GM19468 (cell line): ENCODE data around the gene TGM3.

ENCODE experiments used
- ATAC-seq: cut with Tn5 transposase; IDR thresholded peaks from one replicate; pipeline ENCODE4 v1.9.1; 2021; ENCODE audit warnings: mild to moderate bottlenecking, moderate library complexity, moderate number of reproducible peaks; ENCODE audit not compliant: unreplicated experiment; ENCODE audit errors: extremely low read depth

The TGM3 gene

DNA sequence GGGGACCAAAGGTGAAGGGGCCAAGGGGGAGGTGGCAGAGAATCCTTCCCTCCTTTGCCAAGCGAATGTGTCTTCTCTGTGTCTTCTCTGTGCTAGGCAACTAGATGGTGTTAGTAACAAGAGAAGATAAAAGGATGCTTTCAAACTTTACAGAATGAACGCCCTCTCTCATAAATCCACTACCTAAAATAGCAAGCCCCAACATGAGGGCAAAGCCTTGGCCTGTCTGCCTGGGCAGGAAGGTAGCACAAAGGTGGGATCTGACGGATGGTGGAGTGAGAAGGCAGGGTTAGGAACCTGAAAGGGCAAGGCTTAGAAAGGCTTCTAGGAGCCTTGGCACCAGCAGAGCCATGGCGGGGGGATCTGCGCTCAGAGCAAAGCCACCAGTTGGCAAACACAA lies 13.6 kb upstream of the TGM3 start:
- ATAC-seq, result no peak

DNA sequence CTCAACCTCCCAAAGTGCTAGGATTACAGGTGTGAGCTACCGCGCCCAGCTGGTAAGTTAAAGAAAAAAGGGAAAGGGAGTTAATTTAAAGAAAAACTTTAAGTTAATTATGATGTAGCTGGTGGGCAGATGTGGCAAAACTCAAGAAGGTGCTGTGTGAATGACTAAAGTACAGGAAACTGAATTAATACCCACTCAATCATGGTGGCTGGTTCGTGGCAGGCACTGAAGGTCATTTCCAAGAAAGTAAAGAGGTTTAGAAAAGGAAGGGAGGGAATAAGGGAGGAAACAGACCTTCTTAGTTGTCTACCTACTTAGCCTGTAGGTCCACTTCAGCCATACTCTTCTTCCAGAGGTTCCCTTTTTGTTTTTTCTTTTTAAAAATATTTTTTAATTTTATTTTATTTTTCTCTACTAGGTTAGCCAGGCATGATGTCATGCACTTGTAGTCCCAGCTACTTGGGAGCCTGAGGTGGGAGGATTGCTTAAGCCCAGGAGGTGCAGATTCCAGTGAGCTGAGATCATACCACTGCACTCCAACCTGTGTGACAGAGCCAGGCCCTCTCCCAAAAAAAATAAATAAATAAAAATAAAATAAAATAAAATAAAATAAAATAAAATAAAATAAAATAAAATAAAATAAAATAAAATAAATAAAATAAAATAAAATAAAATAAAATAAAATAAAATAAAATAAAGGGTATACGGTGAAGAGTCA lies 11.9 kb upstream of the TGM3 start:
- no peak for ATAC-seq

DNA sequence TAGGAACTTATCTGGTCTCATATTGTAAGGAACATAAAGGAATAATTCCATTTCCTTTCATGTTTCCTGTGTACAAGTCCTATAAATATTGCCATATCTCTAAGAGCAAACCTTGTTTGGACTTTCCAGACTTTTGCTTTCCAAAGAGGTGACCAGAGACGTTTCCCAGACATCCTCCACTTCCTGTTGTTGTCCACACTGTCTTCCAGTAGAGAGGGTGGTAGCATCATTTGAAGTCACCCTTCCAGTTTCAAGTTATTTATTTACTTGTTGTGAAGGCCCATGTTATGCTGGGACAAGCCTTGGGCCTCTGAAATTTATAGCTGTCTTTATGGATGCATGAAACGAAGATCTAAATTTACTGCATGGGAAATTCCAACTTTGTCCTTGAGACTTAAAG lies 10.6 kb upstream of the TGM3 start:
- ATAC-seq, result no peak

DNA sequence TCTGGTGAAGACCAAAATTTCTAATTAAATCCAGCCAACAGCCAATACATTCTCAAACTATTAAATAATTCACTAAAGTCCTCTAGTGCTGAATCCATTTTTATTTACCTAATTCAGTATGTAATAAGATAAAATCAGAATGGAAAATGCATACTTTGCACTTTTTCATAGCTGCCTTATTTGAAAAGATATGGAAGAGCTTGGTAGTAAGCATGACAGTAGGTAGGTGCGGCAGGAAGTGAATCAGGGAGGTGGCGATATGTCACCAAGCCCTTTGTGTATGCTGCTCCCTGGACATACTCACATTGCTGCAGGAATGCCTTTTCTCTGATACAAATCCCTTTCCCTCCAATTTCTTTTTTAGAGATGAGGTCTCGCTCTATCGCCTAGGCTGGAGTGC lies 10.2 kb upstream of the TGM3 start:
- ATAC-seq, result no peak

DNA sequence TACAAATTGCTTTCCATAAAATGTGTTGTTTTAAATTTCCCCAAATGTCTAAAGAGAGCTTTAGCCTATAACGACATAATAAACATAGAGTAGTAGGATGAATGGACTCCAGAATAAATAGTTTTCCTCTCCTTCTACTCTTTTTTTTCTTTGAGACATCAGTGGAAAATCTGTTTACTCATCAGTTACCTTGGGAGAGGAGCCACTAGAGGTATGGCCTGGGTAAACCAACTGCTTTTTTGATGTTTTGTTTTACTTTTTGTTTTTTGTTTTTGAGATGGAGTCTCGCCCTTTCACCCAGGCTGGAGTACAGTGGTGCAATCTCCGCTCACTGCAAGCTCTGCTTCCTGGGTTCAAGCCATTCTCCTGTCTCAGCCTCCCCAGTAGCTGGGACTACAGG lies 8.3 kb upstream of the TGM3 start:
- no peak for ATAC-seq

DNA sequence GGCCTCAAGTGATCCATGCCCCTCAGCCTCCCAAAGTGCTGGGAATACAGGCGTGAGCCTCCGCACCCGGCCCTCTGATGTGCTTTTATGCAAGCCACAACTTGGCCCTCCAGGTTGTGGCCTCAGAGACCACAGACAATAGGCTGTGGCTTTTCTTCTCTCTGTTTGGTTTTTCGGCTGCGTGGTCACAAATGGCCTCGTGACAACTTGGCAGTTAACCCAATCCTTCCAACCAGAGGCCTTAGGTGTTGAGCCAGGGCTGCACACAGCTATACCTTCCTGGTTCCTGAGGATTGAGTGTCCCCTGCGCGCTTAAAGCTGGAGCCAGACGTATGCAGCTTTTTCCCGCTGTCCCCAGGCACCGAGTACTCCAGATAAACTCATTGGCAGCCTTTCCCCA lies 6.3 kb upstream of the TGM3 start:
- no peak for ATAC-seq

DNA sequence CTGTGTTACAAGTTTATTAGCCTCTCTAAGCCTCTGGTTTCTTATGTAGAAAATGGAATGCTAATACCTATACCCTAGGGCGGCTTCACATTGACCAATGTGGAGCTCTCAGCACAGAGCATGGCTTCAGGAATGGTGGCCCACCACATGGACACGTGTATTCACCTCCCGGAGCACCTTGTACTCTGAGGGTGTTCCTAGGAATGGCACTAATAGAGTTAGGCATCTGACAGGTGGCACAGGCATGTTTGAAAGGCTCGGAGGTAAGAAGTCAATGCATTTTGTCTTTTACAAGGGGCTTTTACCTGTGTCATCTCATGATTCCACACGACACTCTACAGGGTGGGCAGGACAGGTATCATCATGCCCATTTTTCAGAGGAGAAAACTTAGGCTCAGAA lies 5.3 kb upstream of the TGM3 start:
- no peak for ATAC-seq

DNA sequence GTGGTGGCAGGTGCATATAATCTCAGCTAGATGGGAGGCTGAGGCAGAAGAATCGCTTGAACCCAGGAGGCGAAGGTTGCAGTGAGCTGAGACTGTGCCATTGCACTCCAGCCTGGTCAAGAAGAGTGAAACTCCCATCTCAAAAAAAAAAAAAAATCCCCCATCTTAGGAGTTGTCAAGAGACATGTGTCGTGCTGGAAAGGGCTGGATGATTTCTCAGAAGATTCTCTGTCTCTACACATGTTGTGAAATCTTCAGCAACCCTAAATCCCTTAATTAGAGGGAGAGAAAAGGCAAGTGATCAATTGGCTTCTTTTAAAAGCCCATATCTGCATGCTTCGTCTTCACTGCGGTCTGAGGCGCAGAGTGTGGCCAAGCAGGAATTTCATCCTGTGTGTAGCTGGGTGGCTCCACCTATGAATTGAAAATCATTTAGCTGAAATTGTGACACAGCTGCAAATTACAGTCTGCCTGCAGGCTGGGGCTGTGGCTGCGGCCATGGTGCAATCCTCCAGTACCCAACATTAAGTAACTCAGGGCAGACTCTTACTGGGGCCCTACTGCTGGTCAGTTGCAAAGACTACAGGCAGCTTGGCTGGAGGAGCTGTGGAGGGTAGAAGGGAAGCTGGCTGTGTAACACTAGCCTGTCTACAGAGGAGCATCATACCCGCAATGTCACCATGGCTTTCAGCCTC lies 3.2 kb upstream of the TGM3 start:
- no peak for ATAC-seq

DNA sequence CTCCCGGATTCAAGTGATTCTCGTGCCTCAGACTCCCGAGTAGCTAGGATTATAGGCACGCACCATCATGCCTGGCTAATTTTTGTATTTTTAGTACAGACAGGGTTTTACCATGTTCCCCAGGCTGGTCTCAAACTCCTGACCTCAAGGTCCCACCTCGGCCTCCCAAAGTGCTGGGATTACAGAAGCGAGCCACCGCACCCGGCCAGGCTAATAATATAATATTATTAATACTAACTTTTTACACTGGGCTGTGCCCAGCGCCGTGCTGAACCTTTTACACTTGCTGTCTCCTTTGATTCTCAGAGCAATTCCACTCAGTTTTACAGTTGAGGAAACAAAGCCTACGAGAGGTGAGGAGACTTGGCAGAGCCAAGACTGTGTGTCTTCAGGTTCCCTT lies 2.3 kb upstream of the TGM3 start:
- no peak for ATAC-seq

DNA sequence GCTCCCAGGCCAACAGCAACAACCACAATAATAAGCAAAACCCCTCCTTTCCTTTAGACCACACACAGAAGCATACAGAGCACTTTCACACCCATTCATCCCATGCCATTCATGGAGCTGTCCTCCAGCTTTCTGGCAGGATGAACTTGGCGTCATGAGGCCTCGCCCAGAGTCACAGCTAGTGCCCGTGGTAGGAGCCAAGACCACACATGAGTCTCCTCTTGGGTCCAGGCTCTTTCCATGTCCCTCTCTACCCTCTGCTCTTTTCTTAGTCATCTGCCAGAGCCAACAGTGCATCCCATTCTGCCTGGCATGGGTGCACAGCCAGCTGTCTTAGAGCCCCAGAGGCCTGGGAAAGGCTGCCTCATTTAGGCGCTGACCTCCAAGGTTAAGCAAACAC lies 1.8 kb upstream of the TGM3 start:
- no peak for ATAC-seq

DNA sequence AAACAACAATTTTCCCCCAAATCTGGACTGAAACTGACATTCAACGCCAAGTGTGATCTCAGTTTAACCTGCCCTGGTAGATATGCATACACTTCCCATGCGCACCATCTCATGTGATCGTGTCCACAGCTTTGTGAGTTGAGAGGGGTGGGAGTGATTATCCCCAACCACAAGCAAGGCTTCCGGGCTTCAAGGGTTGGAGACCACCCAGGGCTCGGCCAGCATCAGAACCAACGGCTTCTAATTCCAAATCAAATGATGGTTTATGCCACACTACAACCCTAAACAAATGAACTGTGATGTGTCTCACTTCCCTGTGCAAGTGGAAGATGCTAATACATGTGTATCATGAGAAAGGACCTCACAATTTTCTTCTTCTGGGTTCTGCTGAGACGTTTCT lies 515 bp upstream of the TGM3 start:
- no peak for ATAC-seq

DNA sequence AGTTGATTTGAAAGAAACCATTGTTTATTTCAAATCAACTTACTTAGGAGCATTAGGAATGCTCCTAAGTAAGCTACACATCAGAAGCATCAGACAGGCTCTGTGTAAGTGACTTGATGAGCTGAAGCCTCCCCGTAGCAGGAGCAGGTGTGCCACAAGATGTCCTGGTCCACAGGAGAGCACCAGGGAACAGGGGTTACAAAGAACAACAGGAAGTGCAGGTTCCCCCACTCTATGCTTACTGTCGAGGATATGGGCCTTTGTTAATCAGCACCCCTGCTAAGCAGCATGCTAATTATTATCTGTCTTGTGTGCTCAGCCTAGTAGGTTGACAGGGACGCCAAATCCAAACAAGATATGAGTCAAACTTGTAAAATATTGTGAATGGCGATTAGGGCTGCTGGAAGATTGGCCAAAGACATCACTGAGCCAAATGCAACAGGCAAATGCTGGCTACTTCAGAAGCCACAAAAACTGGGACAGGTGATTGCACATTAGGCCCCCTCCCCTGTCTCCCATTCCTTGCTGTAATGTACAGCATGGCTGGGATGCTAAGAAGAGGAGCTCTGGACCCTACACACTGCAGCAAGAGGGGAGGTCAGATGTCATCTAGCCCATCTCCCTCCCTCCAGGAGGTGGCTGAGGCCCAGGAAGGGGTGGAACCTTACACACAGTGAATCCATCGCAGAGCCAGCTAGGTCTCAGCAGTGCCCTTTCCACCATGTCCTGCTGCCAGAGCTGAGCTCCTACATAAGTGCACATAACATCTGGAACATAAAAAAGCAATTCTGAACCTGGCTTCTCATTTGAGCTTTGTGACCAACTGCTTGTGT lies 939 bp downstream of the TGM3 start:
- ATAC-seq, result no peak

DNA sequence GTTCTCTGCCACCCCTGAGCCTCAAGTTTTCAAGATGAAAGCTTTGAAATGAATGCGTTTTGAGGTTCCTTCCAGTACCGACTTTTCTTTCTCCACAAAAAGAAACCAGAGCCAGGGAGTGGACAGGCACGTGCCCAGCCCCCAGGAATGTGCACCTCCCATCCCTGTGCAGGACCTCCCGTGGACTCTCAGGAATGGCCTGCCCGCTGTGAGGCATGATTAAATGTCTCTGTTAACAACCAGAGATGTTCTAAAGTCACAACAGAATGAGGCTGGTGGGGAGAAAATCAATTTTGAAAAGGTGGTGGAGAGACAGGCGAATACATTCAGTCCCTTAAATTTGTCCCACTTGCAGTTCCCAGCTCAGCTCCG lies 1.5 kb downstream of the TGM3 start:
- no peak for ATAC-seq

DNA sequence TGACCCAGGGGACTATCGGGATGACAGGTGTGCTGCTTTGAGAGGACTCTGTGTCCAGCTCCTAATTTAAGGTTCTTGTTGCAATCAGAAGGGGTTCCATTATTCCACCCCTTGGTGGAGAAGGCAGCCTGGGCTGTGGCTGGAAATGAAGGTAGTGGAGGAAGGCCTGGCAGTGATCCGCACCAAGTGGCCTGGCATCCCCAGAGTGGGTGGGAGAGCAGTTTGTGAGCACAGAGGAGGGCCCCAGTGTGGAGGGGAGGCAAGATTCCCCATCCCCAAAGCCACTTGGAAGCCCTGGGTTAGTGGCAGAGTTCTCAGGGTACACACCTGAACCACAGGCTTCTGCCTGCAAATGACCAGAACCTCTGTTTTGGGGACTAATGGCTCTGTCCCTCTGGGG lies 2.3 kb downstream of the TGM3 start:
- ATAC-seq, result no peak

DNA sequence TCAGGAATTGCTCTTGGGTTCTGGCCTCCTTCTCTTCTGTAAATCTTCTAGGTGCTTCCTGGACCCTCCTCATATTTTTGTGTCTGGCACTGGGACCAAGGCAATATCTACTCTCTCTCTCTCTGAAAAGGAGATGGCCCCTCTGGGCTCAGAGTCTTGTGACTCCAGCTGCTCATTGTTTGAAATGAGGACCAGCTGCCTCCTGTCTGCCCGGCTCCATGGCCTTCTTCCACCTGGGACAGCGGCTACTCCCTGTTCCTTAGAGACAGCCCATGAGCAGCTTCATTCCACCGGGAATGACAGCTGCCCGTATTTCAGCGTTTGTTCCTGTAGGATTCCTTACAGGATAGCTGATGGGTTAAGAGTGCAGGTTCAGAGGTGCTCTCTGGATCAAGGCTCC lies 2.9 kb downstream of the TGM3 start:
- ATAC-seq, result no peak

DNA sequence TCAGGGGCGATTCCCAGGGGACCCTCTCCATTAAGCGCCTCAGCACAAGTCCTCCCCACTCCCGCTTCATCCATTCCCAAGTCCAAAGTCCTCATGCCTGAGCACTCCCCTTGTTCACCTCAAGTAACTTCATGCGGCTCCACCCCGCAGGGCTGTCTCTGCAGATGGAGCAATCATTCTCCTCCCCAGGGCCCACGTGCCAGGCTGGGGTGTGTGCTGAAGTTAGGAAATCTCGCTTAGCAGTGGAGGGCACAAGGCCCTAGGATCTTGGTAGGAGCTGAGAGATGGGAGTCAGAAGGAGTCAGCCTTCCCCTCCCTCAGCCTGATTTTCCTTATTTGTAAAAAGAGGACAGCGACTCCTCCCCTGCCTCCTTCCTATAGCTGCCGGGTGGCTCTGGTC lies 3.5 kb downstream of the TGM3 start:
- no peak for ATAC-seq

DNA sequence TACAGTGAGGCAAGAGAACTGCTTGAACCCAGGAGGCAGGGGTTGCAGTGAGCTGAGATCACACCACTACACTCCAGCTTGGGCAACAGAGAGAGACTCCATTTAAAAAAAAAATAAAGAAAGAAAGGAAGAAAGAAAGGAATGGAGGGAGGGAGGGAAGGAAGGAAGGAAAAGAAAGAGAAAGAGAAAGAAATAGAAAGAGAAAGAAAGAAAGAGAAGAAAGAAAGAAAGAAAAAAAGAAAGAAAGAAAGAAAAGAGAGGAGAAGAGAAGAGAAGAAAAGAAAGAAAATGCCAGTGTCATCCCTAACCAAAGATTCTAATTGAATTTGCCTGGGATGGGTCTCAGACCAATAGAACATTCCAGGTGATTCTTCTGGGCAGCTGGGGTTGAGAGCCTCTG lies 4.2 kb downstream of the TGM3 start:
- no peak for ATAC-seq

DNA sequence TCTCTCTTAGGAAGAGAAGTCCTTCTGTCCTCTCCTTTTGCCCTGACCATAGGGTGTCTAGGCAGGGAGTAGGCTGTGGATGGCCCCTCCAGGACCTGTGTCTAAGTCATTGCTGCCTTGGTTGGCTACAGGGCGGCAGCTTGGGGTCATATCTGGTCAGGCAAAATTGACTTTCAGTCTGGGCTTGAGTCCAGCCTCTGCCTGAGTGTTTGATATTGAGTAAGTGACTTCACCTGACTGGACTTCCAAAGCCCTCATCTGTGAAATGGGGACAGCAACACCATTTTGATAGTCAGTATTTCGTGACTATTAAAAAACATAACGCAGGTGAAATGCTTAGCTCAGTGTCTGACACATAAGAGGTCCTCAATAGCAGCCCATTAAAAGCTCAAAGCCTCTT lies 4.6 kb downstream of the TGM3 start:
- ATAC-seq, result no peak

DNA sequence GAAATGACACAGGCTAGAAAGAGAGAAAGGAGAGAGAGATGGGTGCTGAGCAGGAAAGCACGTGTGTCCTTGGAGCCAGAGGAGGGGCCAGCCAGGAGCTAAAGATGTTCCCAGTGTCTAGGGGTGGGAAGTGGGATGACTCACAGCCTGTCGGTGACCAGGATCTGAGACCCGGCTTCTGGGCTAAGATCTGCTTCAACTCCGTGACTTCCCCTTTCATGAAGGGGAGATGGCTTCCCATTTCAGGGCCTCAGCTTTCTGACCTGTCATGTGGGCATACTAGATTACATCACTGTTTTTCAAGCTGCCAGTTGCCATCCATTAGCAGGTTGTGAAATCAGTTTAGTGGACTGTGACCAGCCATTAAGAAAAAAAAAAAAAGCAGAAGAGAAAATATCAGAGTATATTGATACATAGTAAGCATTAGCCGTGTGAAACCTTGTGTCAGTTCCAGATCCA lies 5.4 kb downstream of the TGM3 start:
- ATAC-seq, result peak; percentile 87

DNA sequence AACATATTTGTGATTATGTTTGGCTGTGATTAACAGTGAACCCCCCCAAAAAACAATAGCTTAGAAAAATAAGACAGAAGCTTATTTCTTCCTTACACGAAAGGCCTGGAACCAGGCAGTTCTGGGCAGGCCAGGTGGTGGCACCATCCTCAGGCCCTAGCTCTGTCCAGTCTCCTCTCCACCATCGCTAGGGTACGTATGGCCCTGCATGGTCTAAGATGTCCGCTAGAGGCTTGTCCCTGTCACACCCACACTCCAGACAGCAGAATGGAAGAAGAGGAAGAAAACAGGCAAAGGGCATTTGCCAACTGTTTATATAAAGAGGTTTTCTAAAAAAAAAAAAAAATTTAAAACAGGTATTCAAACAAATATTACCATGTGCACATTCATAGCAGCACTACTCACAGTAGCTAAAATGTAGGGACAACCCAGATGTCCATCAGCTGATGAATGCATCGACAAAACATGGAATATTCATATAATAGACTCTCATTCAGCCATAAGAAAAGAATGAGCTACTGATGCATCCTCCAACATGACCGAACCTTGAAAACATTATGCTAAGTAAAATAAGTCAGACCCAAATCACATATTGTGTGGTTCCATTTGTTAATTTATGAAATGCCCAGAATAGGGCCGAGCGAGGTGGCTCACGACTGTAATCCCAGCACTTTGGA lies 6.7 kb downstream of the TGM3 start:
- ATAC-seq, result no peak

DNA sequence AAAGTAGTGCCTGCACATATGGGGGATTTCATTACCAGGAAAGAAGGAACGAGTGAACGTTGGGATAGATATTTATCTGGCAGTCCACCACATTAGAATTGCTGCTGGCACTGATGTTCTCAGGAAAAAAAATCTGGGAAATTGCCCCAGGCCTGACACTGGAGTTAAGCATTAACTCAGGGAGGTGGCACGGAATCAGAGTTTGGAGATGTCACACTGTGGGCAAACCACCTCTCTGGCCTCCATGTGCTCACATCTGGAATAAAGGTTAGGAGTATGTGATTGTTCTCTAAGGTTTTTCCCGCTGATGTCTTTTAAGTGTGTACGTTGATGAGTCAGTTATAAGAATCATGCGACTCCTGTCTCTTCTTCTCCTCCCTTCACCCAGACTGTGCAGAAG lies 7.9 kb downstream of the TGM3 start:
- ATAC-seq, result no peak
